ENCODE results near the gene METTL17. TPM values are rescaled to one million over a fixed set of nuclear protein-coding genes. Genes with fewer than 3 reads are reported as not detected.

The METTL17 gene
- total and polyA plus RNA-seq, 9 of the 15 experiments (the other 6 are each of a cell fraction or from before 2014, with no cell fraction given): 65.6 to 150 (median 90.0) TPM

DNA sequence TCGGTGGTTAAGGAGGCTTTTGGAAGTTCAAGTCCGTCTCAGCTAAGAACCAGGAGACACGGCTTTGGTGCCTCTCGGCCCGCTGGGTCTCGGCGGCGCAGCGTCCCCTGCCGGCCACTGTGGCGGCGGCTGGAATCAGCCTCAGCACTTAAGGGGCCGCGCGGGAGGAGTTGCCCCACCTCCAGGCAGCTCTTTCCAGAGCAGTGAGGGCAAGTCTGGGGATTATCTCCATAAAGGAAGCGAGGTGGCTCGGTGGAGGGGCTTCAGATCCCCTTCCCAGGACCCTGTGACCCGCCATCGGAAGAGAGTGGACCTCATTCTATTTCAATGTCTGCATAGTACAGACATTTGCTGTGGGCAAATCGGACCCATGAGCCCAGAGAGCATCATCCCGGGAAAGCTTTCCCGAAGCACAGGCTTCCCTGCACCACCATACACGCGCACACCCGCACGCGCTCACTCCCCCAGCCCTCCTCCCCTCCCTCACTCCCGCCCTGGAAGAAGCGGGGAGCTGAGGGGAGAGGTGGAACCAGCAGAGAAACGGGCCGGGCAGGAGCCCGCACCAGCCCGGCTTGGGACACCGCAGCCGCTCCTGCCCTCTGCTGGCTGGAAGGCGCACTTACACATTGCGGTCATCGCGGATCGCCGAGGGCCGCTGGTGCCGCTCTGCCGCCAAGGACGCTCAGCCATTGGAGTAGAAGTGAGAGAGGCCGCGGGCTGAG lies 18.6 kb upstream of the METTL17 start (continued):
- TF ChIP-seq ZNF507 (tag; conservative IDR thresholded peaks at IDR 0.05) (no peak), ZC3H8 (IDR thresholded peaks at IDR 0.05) (no peak), BHLHE40 (IDR thresholded peaks at IDR 0.05; ENCODE audit: low read length) (no peak), ZNF639 (CRISPR knock-in tag; conservative IDR thresholded peaks at IDR 0.05 in 1 of 2, IDR thresholded peaks at IDR 0.05 in 1 of 2) (no peak), NR2C1 (IDR thresholded peaks at IDR 0.05) (no peak), NR2C1 (tag; IDR thresholded peaks at IDR 0.05) (no peak), YBX1 (IDR thresholded peaks at IDR 0.05) (no peak), ZBTB11 (CRISPR knock-in tag; IDR thresholded peaks at IDR 0.05) (peak in 1 of 3 experiments; percentile 73; a peak in 2 of 6 replicates), EZH2 (IDR thresholded peaks at IDR 0.05; ENCODE audit: borderline replicate concordance, low read depth, low read length) (no peak), HDAC2 (IDR thresholded peaks at IDR 0.05) (0 out of 2 replicates have a peak, but pooled peaks have one; percentile 28), SMAD4 (CRISPR knock-in tag; conservative IDR thresholded peaks at IDR 0.05) (no peak), CXXC5 (CRISPR knock-in tag; IDR thresholded peaks at IDR 0.05) (peak; percentile 44)
- TF ChIP-seq, protein P1, sequence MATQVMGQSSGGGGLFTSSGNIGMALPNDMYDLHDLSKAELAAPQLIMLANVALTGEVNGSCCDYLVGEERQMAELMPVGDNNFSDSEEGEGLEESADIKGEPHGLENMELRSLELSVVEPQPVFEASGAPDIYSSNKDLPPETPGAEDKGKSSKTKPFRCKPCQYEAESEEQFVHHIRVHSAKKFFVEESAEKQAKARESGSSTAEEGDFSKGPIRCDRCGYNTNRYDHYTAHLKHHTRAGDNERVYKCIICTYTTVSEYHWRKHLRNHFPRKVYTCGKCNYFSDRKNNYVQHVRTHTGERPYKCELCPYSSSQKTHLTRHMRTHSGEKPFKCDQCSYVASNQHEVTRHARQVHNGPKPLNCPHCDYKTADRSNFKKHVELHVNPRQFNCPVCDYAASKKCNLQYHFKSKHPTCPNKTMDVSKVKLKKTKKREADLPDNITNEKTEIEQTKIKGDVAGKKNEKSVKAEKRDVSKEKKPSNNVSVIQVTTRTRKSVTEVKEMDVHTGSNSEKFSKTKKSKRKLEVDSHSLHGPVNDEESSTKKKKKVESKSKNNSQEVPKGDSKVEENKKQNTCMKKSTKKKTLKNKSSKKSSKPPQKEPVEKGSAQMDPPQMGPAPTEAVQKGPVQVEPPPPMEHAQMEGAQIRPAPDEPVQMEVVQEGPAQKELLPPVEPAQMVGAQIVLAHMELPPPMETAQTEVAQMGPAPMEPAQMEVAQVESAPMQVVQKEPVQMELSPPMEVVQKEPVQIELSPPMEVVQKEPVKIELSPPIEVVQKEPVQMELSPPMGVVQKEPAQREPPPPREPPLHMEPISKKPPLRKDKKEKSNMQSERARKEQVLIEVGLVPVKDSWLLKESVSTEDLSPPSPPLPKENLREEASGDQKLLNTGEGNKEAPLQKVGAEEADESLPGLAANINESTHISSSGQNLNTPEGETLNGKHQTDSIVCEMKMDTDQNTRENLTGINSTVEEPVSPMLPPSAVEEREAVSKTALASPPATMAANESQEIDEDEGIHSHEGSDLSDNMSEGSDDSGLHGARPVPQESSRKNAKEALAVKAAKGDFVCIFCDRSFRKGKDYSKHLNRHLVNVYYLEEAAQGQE (IDR thresholded peaks at IDR 0.05; ENCODE audit: borderline replicate concordance): peak; percentile 40
- TF ChIP-seq, protein P1 (CRISPR knock-in tag; IDR thresholded peaks at IDR 0.05; ENCODE audit: low read depth): no peak

Data from K562 (cell line).